Colonic mucosa (tissue), 4 donors: Measurements from ENCODE around the gene ACVR2B. TPM values are rescaled to one million over a fixed set of nuclear protein-coding genes. Genes with fewer than 3 reads are reported as not detected.
A peak's percentile ranks its signal among the peaks of the same experiment; 100 is the strongest.

ENCODE experiments used
- DNase-seq: peaks from one replicate; pipeline ENCODE4 v3.0.0-alpha.2; 2020
- H3K27ac ChIP-seq: fragments of 200-600 bp; one replicate; pipeline ENCODE4 v1.8.0; 2021
- H3K27me3 ChIP-seq: fragments of 200-600 bp; one replicate; pipeline ENCODE4 v1.8.0; 2021
- H3K36me3 ChIP-seq: fragments of 200-600 bp; one replicate; pipeline ENCODE4 v1.8.0; 2021
- H3K4me1 ChIP-seq: fragments of 200-600 bp; one replicate; pipeline ENCODE4 v1.8.0; 2021; ENCODE audit warnings: mild to moderate bottlenecking
- H3K4me3 ChIP-seq: fragments of 200-600 bp; one replicate; pipeline ENCODE4 v1.8.0; 2021
- H3K9ac ChIP-seq, 2 donors: one replicate each; pipeline ENCODE4 v1.7.0; 2013; ENCODE audit warnings: control low read depth in 2 of 2, low read depth in 2 of 2, low read length in 2 of 2
- H3K9me3 ChIP-seq: fragments of 200-600 bp; one replicate; pipeline ENCODE4 v1.8.0; 2021
- intact Hi-C: fragments of 100-400 bp; cut with DNase I; formaldehyde crosslinking; loops from one replicate; pipeline ENCODE4 v1.14.1; 2022
- total RNA-seq, 2 donors: library from RNA; stranded (reverse); fragmentation: NEBNext Ultra II Directional in 1 of 2; extraction: Animal tissue kit (Norgen Biotek cat#: 25700) in 1 of 2; gene quantifications; one replicate each; pipeline ENCODE4 v1.2.1, GENCODE V29; 2021
- TF ChIP-seq, protein P1 (sequence below): fragments of 200-600 bp; IDR thresholded peaks from one replicate; pipeline ENCODE4 v1.8.0; 2022; ENCODE audit warnings: antibody characterized with exemption, mild to moderate bottlenecking
- donor health status: healthy.
- donor health status: DM: no; HTN: no; CAD: no.
- donor health status: DM: no; HTN: no; CAD: no.

Gene ACVR2B
- total RNA-seq, 2 donors from 2014 or later: 5.4 to 6.4 TPM

DNA sequence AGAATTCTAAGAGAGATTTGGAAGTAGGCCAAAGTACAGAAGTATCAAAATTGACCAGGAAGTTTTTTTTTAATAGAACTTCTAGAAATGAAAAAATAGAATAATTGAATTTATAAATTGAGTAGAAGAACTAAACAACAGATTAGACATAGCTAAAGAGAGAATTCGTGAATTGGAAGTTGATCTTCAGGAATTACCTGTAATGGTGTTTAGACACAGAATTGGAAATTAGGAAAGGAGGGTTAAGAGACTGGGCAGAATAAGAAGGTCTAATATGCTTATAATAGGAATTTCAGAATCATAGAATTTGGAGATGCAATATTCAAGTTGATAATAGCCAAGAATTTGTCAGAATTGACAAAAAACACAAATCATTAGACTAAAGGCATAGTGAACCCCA lies 16.2 kb downstream of the ACVR2B start:
- TF ChIP-seq, protein P1, sequence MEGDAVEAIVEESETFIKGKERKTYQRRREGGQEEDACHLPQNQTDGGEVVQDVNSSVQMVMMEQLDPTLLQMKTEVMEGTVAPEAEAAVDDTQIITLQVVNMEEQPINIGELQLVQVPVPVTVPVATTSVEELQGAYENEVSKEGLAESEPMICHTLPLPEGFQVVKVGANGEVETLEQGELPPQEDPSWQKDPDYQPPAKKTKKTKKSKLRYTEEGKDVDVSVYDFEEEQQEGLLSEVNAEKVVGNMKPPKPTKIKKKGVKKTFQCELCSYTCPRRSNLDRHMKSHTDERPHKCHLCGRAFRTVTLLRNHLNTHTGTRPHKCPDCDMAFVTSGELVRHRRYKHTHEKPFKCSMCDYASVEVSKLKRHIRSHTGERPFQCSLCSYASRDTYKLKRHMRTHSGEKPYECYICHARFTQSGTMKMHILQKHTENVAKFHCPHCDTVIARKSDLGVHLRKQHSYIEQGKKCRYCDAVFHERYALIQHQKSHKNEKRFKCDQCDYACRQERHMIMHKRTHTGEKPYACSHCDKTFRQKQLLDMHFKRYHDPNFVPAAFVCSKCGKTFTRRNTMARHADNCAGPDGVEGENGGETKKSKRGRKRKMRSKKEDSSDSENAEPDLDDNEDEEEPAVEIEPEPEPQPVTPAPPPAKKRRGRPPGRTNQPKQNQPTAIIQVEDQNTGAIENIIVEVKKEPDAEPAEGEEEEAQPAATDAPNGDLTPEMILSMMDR: no peak
- H3K36me3 ChIP-seq: no peaks in the 10 kb centered on the region
- intact Hi-C loops: no loop called here
- no peaks in the 10 kb centered on the region for H3K4me1 ChIP-seq
- H3K27me3 ChIP-seq: no peaks in the 10 kb centered on the region
- DNase-seq: no peak
- no peak overlapping the region for H3K27ac ChIP-seq
- H3K9me3 ChIP-seq: no peaks in the 10 kb centered on the region
- no peak overlapping the region for H3K9ac ChIP-seq
- no peak overlapping the region for H3K4me3 ChIP-seq

DNA sequence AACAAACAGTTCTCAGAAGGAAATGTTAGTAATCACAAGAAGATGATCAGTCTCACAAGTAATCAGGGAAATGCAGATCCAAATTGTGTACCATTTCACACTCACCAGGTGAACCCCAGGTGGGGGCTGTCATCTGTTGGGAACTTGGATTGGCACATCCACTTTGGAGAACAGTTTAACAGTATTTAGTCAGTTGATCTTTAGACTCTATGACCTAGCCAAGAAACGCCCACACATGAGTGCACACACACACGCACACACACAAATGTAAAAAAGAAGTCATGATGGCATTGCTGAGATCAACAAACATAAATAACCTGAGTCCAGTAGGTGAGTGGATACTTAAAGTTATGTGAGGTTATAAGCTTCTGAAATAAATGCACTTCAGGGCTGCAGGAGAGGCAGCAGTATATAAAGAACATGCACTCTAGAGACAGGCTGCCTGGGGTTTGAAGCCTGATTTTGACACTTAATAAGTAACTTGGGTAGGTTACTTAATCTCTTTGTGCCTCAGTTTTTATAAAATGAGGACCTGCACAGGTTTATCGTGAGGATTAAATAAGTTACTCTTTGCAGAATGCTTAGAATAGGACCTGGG lies 17.7 kb downstream of the ACVR2B start:
- H3K4me3 ChIP-seq: no peak overlapping the region
- TF ChIP-seq, protein P1: no peak
- H3K4me1 ChIP-seq: no peaks in the 10 kb centered on the region
- intact Hi-C loops: no loop called here
- no peaks in the 10 kb centered on the region for H3K9me3 ChIP-seq
- H3K27ac ChIP-seq: no peak overlapping the region
- no peak overlapping the region for H3K9ac ChIP-seq
- H3K36me3 ChIP-seq: no peaks in the 10 kb centered on the region
- no peak for DNase-seq
- H3K27me3 ChIP-seq: no peaks in the 10 kb centered on the region

DNA sequence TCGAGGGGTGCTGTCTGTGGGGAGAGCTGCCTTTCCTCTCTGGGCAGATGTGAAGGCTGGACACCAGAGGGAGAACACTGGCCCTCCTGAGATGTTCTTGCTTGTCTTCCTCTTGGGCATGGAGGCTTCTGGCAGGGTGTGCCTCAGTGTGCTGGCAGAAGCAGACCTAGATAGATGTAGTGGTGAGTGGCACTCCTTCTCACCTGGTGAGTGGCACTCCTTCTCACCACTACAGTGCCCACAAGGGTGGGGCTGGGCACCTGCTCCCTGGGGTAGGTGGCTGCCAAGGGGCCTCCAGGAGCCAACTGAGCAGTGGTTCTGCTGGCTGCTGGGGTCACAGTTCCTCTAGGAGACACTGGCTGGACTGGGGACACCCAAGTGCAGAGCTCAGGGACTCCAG lies 18.7 kb downstream of the ACVR2B start:
- Histone ChIP-seq H3K4me1 (no peaks in the 10 kb centered on the region), H3K36me3 (no peaks in the 10 kb centered on the region), H3K9me3 (no peaks in the 10 kb centered on the region), H3K9ac (no peak overlapping the region), H3K4me3 (no peak overlapping the region), H3K27ac (no peak overlapping the region), H3K27me3 (no peaks in the 10 kb centered on the region)
- TF ChIP-seq, protein P1: no peak
- intact Hi-C loops: no loop called here
- DNase-seq: no peak

DNA sequence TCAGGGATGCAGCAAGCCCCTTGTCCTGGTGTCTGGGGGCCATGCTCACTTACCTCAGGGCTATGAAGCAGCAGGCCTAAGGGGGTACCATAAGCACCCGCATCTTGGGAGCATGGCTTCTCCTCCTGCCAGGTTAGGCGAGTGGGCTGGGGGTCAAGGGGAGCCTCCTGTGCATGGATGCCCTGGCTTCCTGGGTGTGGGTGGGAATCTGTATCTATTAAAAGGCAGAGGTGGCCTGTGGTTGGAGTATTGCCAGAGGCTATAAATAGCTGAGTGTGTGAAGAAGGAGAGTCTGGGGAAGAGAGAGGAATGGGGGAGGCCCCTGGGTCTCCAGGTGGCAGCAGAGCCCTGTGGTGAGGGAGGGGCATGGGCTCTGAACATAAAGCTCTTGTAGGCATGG lies 19.5 kb downstream of the ACVR2B start:
- no peaks in the 10 kb centered on the region for H3K4me1 ChIP-seq
- intact Hi-C loops: no loop called here
- no peak overlapping the region for H3K9ac ChIP-seq
- no peak overlapping the region for H3K27ac ChIP-seq
- H3K9me3 ChIP-seq: no peaks in the 10 kb centered on the region
- DNase-seq: no peak
- H3K36me3 ChIP-seq: no peaks in the 10 kb centered on the region
- TF ChIP-seq, protein P1: no peak
- no peak overlapping the region for H3K4me3 ChIP-seq
- no peaks in the 10 kb centered on the region for H3K27me3 ChIP-seq

DNA sequence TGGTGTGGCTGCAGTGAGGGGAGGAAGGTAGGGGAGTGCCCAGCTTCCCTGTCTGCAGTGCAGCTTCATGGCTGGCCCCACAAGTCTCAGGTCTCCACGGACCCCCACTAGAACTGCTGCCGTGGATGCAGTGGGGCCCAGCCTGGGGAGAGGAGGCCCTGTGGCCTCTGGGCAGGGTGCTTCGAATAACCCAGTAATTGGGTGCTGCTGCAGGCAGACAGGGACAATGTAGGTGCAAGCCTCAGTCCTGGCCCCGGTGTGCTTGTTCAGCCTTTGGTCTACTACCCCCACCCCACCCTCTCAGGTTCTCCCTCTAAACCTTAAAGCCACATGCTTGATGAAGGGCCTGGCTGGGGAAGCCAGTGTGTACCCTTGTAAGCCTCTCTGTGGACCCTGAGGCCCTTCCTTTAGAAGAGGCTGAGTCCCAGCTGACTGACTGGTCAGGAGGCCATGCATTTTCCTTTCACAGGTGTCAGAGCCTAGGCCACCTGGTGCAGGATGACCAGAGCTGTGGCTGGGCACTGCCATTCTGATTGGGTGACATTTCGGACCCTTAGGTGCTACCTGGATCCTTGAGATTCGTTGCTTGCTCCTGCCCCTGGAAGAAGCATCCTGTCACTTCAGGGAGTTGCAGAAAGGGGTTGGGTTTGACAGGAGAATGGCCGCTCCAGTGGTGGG lies 21.4 kb downstream of the ACVR2B start:
- H3K4me1 ChIP-seq: no peaks in the 10 kb centered on the region
- intact Hi-C loops: loop anchor here (5.0 kb wide), 2 partner anchors 108 to 358 kb away; no protein-coding TSS in a partner anchor
- no peak overlapping the region for H3K27ac ChIP-seq
- no peak overlapping the region for H3K9ac ChIP-seq
- TF ChIP-seq, protein P1: no peak
- H3K27me3 ChIP-seq: no peaks in the 10 kb centered on the region
- no peaks in the 10 kb centered on the region for H3K36me3 ChIP-seq
- peak; percentile 12 for DNase-seq
- H3K9me3 ChIP-seq: no peaks in the 10 kb centered on the region
- no peak overlapping the region for H3K4me3 ChIP-seq
